ENCODE results near the gene DOCK6.
"Not testable (repeated sequence)": the region's sequence is repeated elsewhere in the genome, so short reads cannot be mapped to it uniquely, and the experiment has no call there.

The DOCK6 gene

GRCh38 chr19:11179145-11179465 is 83.2 kb downstream of the DOCK6 start:
- not testable (repeated sequence) for H3K14ac ChIP-seq (ENCODE audit: low read length); H2BK5ac ChIP-seq (ENCODE audit: low read depth, low read length, poor library complexity); H3K9me3 ChIP-seq (ENCODE audit: insufficient read depth, low read depth, low read length); H3K9ac ChIP-seq (ENCODE audit: low read length); DNase-seq; H3K23ac ChIP-seq (ENCODE audit: low read length); H3K4me3 ChIP-seq (ENCODE audit: low read depth, low read length); H4K12ac ChIP-seq (ENCODE audit: low read depth, low read length); H3K4me1 ChIP-seq (ENCODE audit: control insufficient read depth in 1 of 2, insufficient read depth in 2 of 2, low read length in 2 of 2); H3K79me1 ChIP-seq (ENCODE audit: low read length); H3K4ac ChIP-seq (ENCODE audit: low read depth, low read length); H2BK12ac ChIP-seq (ENCODE audit: low read length); H3K4me2 ChIP-seq (ENCODE audit: low read length); H2BK120ac ChIP-seq (ENCODE audit: insufficient read depth, low read length, poor library complexity); H4K8ac ChIP-seq (ENCODE audit: low read depth, low read length); H3K18ac ChIP-seq (ENCODE audit: low read length); H3K79me2 ChIP-seq (ENCODE audit: control insufficient read depth, insufficient read depth, low read length, poor library complexity); H3K27ac ChIP-seq (ENCODE audit: low read depth, low read length); H2AK5ac ChIP-seq (ENCODE audit: low read length); H4K91ac ChIP-seq (ENCODE audit: low read depth, low read length); H2AFZ ChIP-seq (ENCODE audit: insufficient read depth, low read length, poor library complexity); H3K27me3 ChIP-seq (ENCODE audit: insufficient read depth, low read length)
- no CpG with 5 or more reads among the region's 9 CpGs for WGBS (ENCODE audit: extremely low coverage, insufficient coverage, insufficient read length)
- peaks cover 24 to 32% of the 10 kb centered on the region in 2 experiments for H3K36me3 ChIP-seq (ENCODE audit: control insufficient read depth in 1 of 2, insufficient read depth in 2 of 2, low read length in 2 of 2)

GRCh38 chr19:11177592-11177991 is 84.7 kb downstream of the DOCK6 start:
- Histone ChIP-seq H3K79me1 (ENCODE audit: low read length) (no peaks in the 10 kb centered on the region), H3K23ac (ENCODE audit: low read length) (no peak overlapping the region), H3K4me3 (ENCODE audit: low read depth, low read length) (peak overlapping the region; percentile 47), H3K4ac (ENCODE audit: low read depth, low read length) (no peak overlapping the region), H3K18ac (ENCODE audit: low read length) (no peak overlapping the region), H2AK5ac (ENCODE audit: low read length) (no peak overlapping the region), H2BK5ac (ENCODE audit: low read depth, low read length, poor library complexity) (no peak overlapping the region), H2BK12ac (ENCODE audit: low read length) (no peak overlapping the region), H3K9me3 (ENCODE audit: insufficient read depth, low read depth, low read length) (peaks cover 5% of the 10 kb centered on the region), H3K9ac (ENCODE audit: low read length) (no peak overlapping the region), H3K4me1 (ENCODE audit: control insufficient read depth in 1 of 2, insufficient read depth in 2 of 2, low read length in 2 of 2) (peaks cover 0 to 6% of the 10 kb centered on the region in 2 experiments), H4K12ac (ENCODE audit: low read depth, low read length) (no peak overlapping the region), H3K14ac (ENCODE audit: low read length) (no peak overlapping the region), H2AFZ (ENCODE audit: insufficient read depth, low read length, poor library complexity) (no peak overlapping the region), H4K91ac (ENCODE audit: low read depth, low read length) (no peak overlapping the region), H3K27ac (ENCODE audit: low read depth, low read length) (no peak overlapping the region), H3K36me3 (ENCODE audit: control insufficient read depth in 1 of 2, insufficient read depth in 2 of 2, low read length in 2 of 2) (peaks cover 34 to 46% of the 10 kb centered on the region in 2 experiments), H3K4me2 (ENCODE audit: low read length) (no peak overlapping the region), H3K79me2 (ENCODE audit: control insufficient read depth, insufficient read depth, low read length, poor library complexity) (no peaks in the 10 kb centered on the region), H3K27me3 (ENCODE audit: insufficient read depth, low read length) (no peaks in the 10 kb centered on the region), H4K8ac (ENCODE audit: low read depth, low read length) (no peak overlapping the region), H2BK120ac (ENCODE audit: insufficient read depth, low read length, poor library complexity) (no peak overlapping the region)
- WGBS (ENCODE audit: extremely low coverage, insufficient coverage, insufficient read length), result no CpG with 5 or more reads among the region's 9 CpGs
- no peak for DNase-seq

GRCh38 chr19:11176466-11177193 is 85.7 kb downstream of the DOCK6 start:
- H3K36me3 ChIP-seq (ENCODE audit: control insufficient read depth in 1 of 2, insufficient read depth in 2 of 2, low read length in 2 of 2), result peaks cover 39 to 50% of the 10 kb centered on the region in 2 experiments
- no peaks in the 10 kb centered on the region for H3K79me1 ChIP-seq (ENCODE audit: low read length)
- no peak overlapping the region for H3K4ac ChIP-seq (ENCODE audit: low read depth, low read length)
- no peak overlapping the region for H3K27ac ChIP-seq (ENCODE audit: low read depth, low read length)
- H3K18ac ChIP-seq (ENCODE audit: low read length), result no peak overlapping the region
- H3K4me1 ChIP-seq (ENCODE audit: control insufficient read depth in 1 of 2, insufficient read depth in 2 of 2, low read length in 2 of 2), result peaks cover 0 to 6% of the 10 kb centered on the region in 2 experiments
- H2AFZ ChIP-seq (ENCODE audit: insufficient read depth, low read length, poor library complexity), result no peak overlapping the region
- WGBS (ENCODE audit: extremely low coverage, insufficient coverage, insufficient read length), result no CpG with 5 or more reads among the region's 18 CpGs
- no peak overlapping the region for H2BK12ac ChIP-seq (ENCODE audit: low read length)
- no peak overlapping the region for H4K91ac ChIP-seq (ENCODE audit: low read depth, low read length)
- no peak overlapping the region for H3K9ac ChIP-seq (ENCODE audit: low read length)
- H3K4me2 ChIP-seq (ENCODE audit: low read length), result no peak overlapping the region
- no peak for DNase-seq
- no peak overlapping the region for H4K12ac ChIP-seq (ENCODE audit: low read depth, low read length)
- no peak overlapping the region for H2AK5ac ChIP-seq (ENCODE audit: low read length)
- no peaks in the 10 kb centered on the region for H3K27me3 ChIP-seq (ENCODE audit: insufficient read depth, low read length)
- no peak overlapping the region for H3K23ac ChIP-seq (ENCODE audit: low read length)
- no peak overlapping the region for H2BK120ac ChIP-seq (ENCODE audit: insufficient read depth, low read length, poor library complexity)
- H2BK5ac ChIP-seq (ENCODE audit: low read depth, low read length, poor library complexity), result no peak overlapping the region
- H3K9me3 ChIP-seq (ENCODE audit: insufficient read depth, low read depth, low read length), result peaks cover 5% of the 10 kb centered on the region
- H3K4me3 ChIP-seq (ENCODE audit: low read depth, low read length), result no peak overlapping the region
- H3K14ac ChIP-seq (ENCODE audit: low read length), result no peak overlapping the region
- H3K79me2 ChIP-seq (ENCODE audit: control insufficient read depth, insufficient read depth, low read length, poor library complexity), result no peaks in the 10 kb centered on the region
- no peak overlapping the region for H4K8ac ChIP-seq (ENCODE audit: low read depth, low read length)

- Histone ChIP-seq H3K27ac (ENCODE audit: low read depth, low read length) (no peak overlapping the region), H3K14ac (ENCODE audit: low read length) (no peak overlapping the region), H3K79me1 (ENCODE audit: low read length) (no peaks in the 10 kb centered on the region), H2AK5ac (ENCODE audit: low read length) (no peak overlapping the region), H3K4me1 (ENCODE audit: control insufficient read depth in 1 of 2, insufficient read depth in 2 of 2, low read length in 2 of 2) (peaks cover 0 to 6% of the 10 kb centered on the region in 2 experiments), H4K91ac (ENCODE audit: low read depth, low read length) (no peak overlapping the region), H3K18ac (ENCODE audit: low read length) (no peak overlapping the region), H3K36me3 (ENCODE audit: control insufficient read depth in 1 of 2, insufficient read depth in 2 of 2, low read length in 2 of 2) (peaks cover 42 to 48% of the 10 kb centered on the region in 2 experiments), H2AFZ (ENCODE audit: insufficient read depth, low read length, poor library complexity) (no peak overlapping the region), H3K27me3 (ENCODE audit: insufficient read depth, low read length) (no peaks in the 10 kb centered on the region), H3K4ac (ENCODE audit: low read depth, low read length) (no peak overlapping the region), H3K79me2 (ENCODE audit: control insufficient read depth, insufficient read depth, low read length, poor library complexity) (no peaks in the 10 kb centered on the region), H3K9ac (ENCODE audit: low read length) (no peak overlapping the region), H3K9me3 (ENCODE audit: insufficient read depth, low read depth, low read length) (peaks cover 5% of the 10 kb centered on the region), H4K12ac (ENCODE audit: low read depth, low read length) (no peak overlapping the region), H3K23ac (ENCODE audit: low read length) (no peak overlapping the region), H3K4me3 (ENCODE audit: low read depth, low read length) (no peak overlapping the region), H2BK12ac (ENCODE audit: low read length) (no peak overlapping the region), H2BK5ac (ENCODE audit: low read depth, low read length, poor library complexity) (no peak overlapping the region), H2BK120ac (ENCODE audit: insufficient read depth, low read length, poor library complexity) (no peak overlapping the region), H4K8ac (ENCODE audit: low read depth, low read length) (no peak overlapping the region), H3K4me2 (ENCODE audit: low read length) (no peak overlapping the region)
- DNase-seq, result no peak
- WGBS (ENCODE audit: extremely low coverage, insufficient coverage, insufficient read length), result no CpG with 5 or more reads among the region's 7 CpGs
Observed at GRCh38 chr19:11175920-11176319, 86.4 kb downstream of the DOCK6 start.
